B cell (primary cell): ENCODE results near the gene MCHR1.

Source experiments
- CTCF ChIP-seq: fragments of 200-600 bp; IDR thresholded peaks from one replicate; pipeline ENCODE4 v1.8.0; 2022; ENCODE audit warnings: antibody characterized with exemption, mild to moderate bottlenecking
- EZH2 ChIP-seq: IDR thresholded peaks from 2 replicates; pipeline ENCODE4 v1.6.1; 2012; ENCODE audit warnings: borderline replicate concordance, low read depth, mild to moderate bottlenecking, moderate library complexity, low read length; ENCODE audit not compliant: insufficient read depth, poor library complexity, severe bottlenecking

- TF ChIP-seq CTCF (no peak), EZH2 (no peak)
Measured at GRCh38 chr22:40703736-40704135, 24.5 kb downstream of the MCHR1 start.
